ENCODE data around the gene SH3RF3.
"Not testable (repeated sequence)": the region's sequence is repeated elsewhere in the genome, so short reads cannot be mapped to it uniquely, and the experiment has no call there.

SH3RF3 gene

GRCh38 chr2:109117780-109118179 is 11.2 kb upstream of the SH3RF3 start:
- DNase-seq (ENCODE audit: low read depth in 2 of 2): no peak

GRCh38 chr2:109118321-109118720 is 10.7 kb upstream of the SH3RF3 start:
- no peak for DNase-seq (ENCODE audit: low read depth in 2 of 2)

- DNase-seq (ENCODE audit: low read depth in 2 of 2): no peak
These were observed 8.8 kb upstream of the SH3RF3 start for GRCh38 chr2:109120166-109120565.

GRCh38 chr2:109120686-109121085 is 8.3 kb upstream of the SH3RF3 start:
- DNase-seq (ENCODE audit: low read depth in 2 of 2): not testable (repeated sequence)

GRCh38 chr2:109123586-109124201 is 5.3 kb upstream of the SH3RF3 start:
- no peak for DNase-seq (ENCODE audit: low read depth in 2 of 2)

- no peak for DNase-seq (ENCODE audit: low read depth in 2 of 2)
These were observed 3.9 kb upstream of the SH3RF3 start for GRCh38 chr2:109124982-109125592.

- DNase-seq (ENCODE audit: low read depth in 2 of 2): no peak
These were observed 3.2 kb upstream of the SH3RF3 start for GRCh38 chr2:109125593-109126500.

GRCh38 chr2:109126501-109126860 is 2.5 kb upstream of the SH3RF3 start:
- DNase-seq (ENCODE audit: low read depth in 2 of 2): no peak

- DNase-seq (ENCODE audit: low read depth in 2 of 2): no peak
These were observed 1.4 kb upstream of the SH3RF3 start for GRCh38 chr2:109127556-109127955.

- peak; percentile 17 to 54 for DNase-seq (ENCODE audit: low read depth in 2 of 2)
These were observed 873 bp upstream of the SH3RF3 start for GRCh38 chr2:109128048-109128615.

GRCh38 chr2:109129356-109129920 is 433 bp downstream of the SH3RF3 start:
- DNase-seq (ENCODE audit: low read depth in 2 of 2): no peak

- DNase-seq (ENCODE audit: low read depth in 2 of 2): no peak
These were observed 1.1 kb downstream of the SH3RF3 start for GRCh38 chr2:109129921-109130722.

- no peak for DNase-seq (ENCODE audit: low read depth in 2 of 2)
These were observed 1.7 kb downstream of the SH3RF3 start for GRCh38 chr2:109130723-109130995.

- DNase-seq (ENCODE audit: low read depth in 2 of 2): no peak
These were observed 2.8 kb downstream of the SH3RF3 start for GRCh38 chr2:109131777-109132176.

GRCh38 chr2:109132626-109133025 is 3.6 kb downstream of the SH3RF3 start:
- no peak for DNase-seq (ENCODE audit: low read depth in 2 of 2)

GRCh38 chr2:109133746-109134145 is 4.7 kb downstream of the SH3RF3 start:
- no peak for DNase-seq (ENCODE audit: low read depth in 2 of 2)

GRCh38 chr2:109134741-109135358 is 5.8 kb downstream of the SH3RF3 start:
- no peak for DNase-seq (ENCODE audit: low read depth in 2 of 2)

- no peak for DNase-seq (ENCODE audit: low read depth in 2 of 2)
These were observed 6.6 kb downstream of the SH3RF3 start for GRCh38 chr2:109135359-109136197.

GRCh38 chr2:109136542-109136941 is 7.5 kb downstream of the SH3RF3 start:
- no peak for DNase-seq (ENCODE audit: low read depth in 2 of 2)

- DNase-seq (ENCODE audit: low read depth in 2 of 2): no peak
These were observed 8.6 kb downstream of the SH3RF3 start for GRCh38 chr2:109137616-109138015.

Data from stimulated activated CD4-positive, alpha-beta T cell treated with anti-CD3 and anti-CD28 coated beads, Interleukin-1b, Interleukin-23, amount 100 ng/mL, for 1 hour (primary cell).